LNCAP (cell line): ENCODE measurements around the gene USP32.

Source experiments
- TF ChIP-seq, protein P1 (sequence below): fragments of 450-650 bp; IDR thresholded peaks from 2 replicates; pipeline ENCODE4 v1.5.1; 2017; ENCODE audit warnings: mild to moderate bottlenecking

The USP32 gene

DNA sequence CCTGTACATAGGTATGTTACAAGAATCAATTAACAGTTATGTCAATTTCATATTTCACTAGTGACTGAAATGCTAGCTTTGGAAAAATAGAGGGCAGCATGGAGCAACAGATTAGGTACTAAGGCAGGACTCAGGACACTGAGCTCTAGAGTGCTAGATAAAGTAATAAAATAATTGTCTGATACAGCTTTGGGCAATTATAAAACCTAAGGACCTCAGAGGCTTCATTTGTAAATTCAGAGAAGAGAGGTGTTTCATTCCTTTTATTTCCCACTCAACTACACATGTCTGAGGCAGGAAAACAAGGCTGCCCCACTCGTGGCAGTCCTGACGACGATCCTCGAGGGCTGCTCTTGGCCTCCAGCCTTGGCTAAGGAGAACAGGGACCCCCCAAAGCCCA is 160.7 kb downstream of the USP32 start:
- TF ChIP-seq, protein P1, sequence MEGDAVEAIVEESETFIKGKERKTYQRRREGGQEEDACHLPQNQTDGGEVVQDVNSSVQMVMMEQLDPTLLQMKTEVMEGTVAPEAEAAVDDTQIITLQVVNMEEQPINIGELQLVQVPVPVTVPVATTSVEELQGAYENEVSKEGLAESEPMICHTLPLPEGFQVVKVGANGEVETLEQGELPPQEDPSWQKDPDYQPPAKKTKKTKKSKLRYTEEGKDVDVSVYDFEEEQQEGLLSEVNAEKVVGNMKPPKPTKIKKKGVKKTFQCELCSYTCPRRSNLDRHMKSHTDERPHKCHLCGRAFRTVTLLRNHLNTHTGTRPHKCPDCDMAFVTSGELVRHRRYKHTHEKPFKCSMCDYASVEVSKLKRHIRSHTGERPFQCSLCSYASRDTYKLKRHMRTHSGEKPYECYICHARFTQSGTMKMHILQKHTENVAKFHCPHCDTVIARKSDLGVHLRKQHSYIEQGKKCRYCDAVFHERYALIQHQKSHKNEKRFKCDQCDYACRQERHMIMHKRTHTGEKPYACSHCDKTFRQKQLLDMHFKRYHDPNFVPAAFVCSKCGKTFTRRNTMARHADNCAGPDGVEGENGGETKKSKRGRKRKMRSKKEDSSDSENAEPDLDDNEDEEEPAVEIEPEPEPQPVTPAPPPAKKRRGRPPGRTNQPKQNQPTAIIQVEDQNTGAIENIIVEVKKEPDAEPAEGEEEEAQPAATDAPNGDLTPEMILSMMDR: peak; percentile 71

DNA sequence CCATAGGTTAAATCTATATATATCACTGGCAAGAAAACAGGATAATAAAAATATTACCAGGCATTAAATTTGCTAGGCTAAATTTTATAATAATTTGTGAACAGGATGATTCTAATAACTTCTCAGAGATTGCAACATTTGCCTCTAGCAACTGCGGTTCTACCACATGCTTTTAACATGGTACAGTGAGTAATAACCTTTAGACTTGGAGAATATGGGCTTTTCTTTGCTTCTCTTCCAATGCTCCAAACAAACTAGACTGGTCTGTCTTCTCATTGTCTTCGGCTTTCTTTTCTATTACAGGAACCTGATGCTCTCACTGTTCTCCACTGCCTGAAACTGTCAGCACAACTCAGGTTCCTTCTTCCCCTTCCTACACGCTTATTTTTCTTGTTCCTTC is 161.6 kb downstream of the USP32 start:
- TF ChIP-seq, protein P1: no peak

DNA sequence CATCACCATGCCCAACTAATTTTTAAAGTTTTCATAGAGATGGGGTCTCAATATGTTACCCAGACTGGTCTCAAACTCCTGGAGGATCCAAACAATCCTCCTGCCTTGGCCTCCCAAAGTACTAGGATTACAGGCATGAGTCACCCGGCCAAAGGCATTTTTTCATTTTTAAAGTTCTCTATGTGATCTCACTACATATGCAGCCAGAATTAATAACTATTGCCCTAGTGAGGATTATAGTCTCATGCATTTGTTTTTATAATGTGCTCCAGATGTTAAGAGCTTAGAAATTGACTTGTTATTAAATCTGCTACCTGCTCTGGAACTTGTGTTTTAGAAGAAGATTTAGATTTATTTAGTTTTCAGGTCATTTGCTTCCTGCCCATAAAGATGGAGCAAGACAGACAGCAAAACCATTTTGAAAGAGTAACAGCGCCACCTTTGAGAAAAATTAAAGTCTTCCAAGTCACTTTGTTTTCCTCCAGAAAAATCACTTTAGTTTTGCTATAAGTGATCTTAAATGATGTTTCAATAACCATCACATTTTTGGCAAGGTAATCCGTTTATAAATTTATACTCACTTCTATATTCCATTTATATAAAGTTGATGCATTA is 162.6 kb downstream of the USP32 start:
- TF ChIP-seq, protein P1: peak; percentile 38; the same call in 1 of the 2 replicates

DNA sequence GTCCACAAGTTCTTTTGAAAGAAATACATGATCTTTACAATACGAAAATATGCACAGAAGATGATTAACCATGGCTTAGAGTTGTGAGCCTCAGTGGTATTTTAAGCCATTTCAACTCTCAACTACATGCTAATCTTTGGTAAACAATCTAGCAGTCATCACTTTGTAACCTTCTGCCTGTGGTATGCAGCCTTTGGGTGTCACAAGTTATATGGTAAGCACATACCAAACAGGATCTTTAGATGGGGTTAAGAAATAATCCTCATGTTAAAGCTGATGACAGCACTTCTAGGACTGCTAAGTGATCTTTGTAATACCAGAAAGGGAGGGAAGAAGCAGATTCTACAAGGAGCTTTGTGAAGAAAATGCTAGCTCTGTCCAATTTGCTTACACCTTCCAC is 167.9 kb downstream of the USP32 start:
- TF ChIP-seq, protein P1: no peak

DNA sequence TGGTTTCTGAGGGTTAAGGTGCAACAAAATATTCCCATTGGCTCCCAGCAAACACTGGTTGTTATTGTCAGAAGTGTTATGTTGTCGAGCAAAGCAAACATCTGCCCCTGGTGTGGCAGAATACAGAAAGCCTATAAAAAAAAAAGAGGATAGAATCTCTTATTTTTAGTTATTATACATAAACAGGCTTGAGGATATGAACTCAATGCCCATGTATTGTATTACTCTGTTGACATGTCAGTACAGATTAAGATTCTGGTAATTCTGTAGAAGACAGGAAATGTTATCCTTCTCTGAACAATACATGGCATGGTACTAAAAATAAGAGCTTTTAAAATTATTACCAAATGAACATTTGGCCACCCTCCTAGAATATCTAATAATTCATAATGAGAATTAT is 168.5 kb downstream of the USP32 start:
- TF ChIP-seq, protein P1: no peak

DNA sequence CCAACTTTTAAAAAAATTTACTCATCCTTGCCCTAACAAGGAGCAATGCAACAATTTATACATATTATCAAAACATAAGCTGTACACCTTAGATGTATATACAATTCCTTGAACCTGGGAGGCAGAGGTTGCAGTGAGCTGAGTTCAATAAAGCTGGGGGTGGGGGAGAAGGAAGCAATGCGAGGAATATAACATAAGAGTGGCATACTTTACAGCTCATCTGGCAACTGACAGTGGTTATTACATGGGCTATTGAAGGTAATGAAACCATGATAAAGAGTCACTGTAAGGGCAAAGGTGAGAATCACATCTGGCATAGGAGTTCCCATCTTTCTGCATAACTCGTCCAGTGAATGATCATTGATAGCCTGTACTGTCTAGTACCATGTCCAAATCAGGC is 198.5 kb downstream of the USP32 start:
- TF ChIP-seq, protein P1: no peak

DNA sequence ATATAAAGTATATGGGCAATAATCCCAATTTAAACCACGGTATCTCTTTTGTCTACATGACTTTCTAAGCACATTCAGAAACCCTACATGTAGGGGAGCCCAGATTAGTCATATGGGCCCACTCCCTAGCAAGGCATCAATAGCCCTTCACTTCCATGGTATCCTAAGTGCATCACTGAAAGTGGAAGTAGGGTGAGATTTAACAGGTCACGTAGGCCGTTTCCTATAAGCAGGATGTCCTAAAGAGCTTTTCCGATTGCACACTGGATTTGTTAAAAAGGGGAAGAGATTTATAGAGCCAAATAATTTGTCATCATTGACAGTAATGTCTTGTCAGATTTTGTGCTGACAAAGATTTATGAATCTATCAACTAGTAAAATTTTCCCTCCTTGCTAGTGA is 203.2 kb downstream of the USP32 start:
- TF ChIP-seq, protein P1: no peak

DNA sequence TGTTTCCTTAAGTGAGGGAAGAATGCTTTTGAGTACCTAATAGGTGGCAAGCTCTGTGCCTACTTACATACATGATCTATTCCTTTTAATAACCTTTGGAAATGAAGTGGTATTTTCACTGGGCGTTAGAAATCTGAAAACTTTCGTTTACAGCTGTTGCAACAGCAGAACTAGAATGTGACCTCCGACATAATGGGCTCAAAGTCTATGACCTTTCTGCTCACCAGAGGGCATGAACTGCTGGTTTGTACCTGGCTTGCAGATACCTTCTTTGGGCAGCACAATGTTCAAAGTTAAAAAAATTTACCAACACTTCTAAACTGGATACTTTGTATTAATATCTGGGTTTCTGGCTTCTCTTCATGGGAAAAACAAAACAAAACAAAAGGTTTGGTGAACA is 217.9 kb downstream of the USP32 start:
- TF ChIP-seq, protein P1: no peak
